Measurements from ENCODE around the gene CHEK1.
"Not testable (repeated sequence)": the region's sequence is repeated elsewhere in the genome, so short reads cannot be mapped to it uniquely, and the experiment has no call there.

CHEK1 gene

GRCh38 chr11:125701018-125701610, 76.2 kb downstream of the CHEK1 start:
- no peak for DNase-seq (ENCODE audit: low spot score)

GRCh38 chr11:125701858-125702621, 77.1 kb downstream of the CHEK1 start:
- no peak for DNase-seq (ENCODE audit: low spot score)

GRCh38 chr11:125704686-125705085, 79.7 kb downstream of the CHEK1 start:
- DNase-seq (ENCODE audit: low spot score): not testable (repeated sequence)

- no peak for DNase-seq (ENCODE audit: low spot score)
Observed at GRCh38 chr11:125720781-125721180, 95.8 kb downstream of the CHEK1 start.

- no peak for DNase-seq (ENCODE audit: low spot score)
Observed at GRCh38 chr11:125724125-125724524, 99.2 kb downstream of the CHEK1 start.

Measured in hematopoietic multipotent progenitor cell treated with erythropoietin and hydrocortisone succinate and interleukin-3 and kit ligand, for 15 days (in vitro differentiated cells).